GM19239 (cell line): ENCODE results near the gene LRRIQ3.
"Not testable (repeated sequence)": the region's sequence is repeated elsewhere in the genome, so short reads cannot be mapped to it uniquely, and the experiment has no call there.

Experiments used
- DNase-seq: peaks from one replicate; pipeline ENCODE4 v3.0.0; 2011; ENCODE audit warnings: low spot score; ENCODE audit not compliant: insufficient read length
- FAIRE-seq: peaks from 2 replicates; lab custom pipeline; 2011; peaks lifted over from hg19 to GRCh38; lab: Jason Lieb, UNC

LRRIQ3 gene

GRCh38 chr1:74117370-74117769, 80.6 kb downstream of the LRRIQ3 start:
- not testable (repeated sequence) for DNase-seq, FAIRE-seq

- DNase-seq: no peak
- FAIRE-seq: no peak
Observed at GRCh38 chr1:74113333-74113732, 84.6 kb downstream of the LRRIQ3 start.

GRCh38 chr1:74107394-74107793, 90.6 kb downstream of the LRRIQ3 start:
- no peak for FAIRE-seq

DNA sequence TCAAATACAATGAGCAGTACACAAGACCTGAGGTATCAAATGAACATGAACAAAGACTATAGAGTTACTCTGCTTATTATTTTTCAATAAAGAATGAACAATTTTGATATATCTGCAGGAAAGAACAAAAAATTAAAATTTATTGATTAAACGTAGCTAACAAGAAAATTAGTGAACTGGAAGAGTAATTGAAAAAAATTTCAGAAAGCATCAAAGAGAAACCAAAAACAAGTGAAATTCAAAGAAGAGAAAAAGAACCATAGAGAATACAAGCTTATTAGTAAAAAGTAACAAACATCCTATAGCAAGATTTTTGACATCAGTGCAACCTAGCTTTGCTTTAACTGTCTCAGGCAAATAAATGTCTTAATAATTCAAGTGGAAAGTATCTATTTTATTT, 106.6 kb downstream of the LRRIQ3 start:
- FAIRE-seq (no peak), DNase-seq (no peak)

More at GRCh38 chr1:74107394-74107793, 90.6 kb downstream of the LRRIQ3 start:
- no peak for DNase-seq

DNA sequence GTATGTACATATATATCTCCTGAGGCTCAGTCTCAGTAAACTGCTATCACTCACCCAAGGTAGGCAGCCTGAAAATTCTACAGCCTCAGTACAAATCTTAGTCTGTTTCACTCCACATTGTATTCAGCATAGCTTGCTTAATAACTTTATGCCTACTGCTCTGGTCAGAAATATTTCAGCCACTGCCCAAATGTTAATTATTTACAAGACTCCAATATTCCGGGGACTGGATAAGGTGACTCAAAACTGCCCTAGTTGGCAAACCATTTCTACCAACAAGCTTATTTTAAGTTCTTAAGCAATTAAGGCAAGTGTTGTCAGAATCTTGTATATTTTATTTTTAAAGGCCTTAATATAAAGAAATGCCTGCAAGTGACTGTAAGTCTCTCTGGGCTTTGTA, 114.8 kb downstream of the LRRIQ3 start:
- DNase-seq: no peak
- FAIRE-seq: no peak

GRCh38 chr1:74065081-74065480, 132.9 kb downstream of the LRRIQ3 start:
- DNase-seq (no peak), FAIRE-seq (no peak)

DNA sequence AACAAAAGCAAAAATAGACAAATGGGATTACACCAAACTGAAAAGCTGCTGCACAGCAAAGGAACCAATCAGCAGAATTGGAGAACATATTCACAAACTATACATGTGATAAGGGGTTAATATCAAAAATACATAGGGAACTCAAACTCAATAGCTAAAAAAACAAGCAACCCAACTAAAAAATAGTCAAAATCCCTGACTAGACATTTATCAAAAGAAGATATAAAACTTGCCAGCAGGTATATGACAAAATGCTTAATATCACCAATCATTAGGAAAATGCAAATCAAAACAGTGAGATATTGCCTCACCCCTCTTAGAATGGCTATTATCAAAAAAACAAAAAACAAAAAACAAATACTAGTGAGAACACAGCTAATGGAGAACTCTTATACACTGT, 140.3 kb downstream of the LRRIQ3 start:
- DNase-seq (no peak), FAIRE-seq (no peak)

DNA sequence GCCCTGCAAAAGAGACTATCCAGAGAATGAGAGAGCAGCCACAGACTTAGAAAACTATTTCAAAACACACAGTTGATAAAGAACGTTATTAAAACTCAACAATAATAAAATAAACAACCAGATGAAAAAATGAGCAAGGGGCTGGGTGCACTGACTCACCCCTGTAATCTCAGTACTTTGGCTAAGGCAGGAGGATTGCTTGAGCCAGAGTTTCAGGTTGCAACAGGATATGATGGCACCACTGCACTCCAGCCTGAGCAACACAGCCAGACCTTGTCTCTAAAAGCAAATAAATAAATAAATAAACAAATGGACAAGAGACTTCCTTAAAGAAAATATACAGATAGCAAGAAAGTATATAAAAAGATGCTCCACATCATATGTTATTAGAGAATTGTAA, 144.6 kb downstream of the LRRIQ3 start:
- FAIRE-seq: no peak
- DNase-seq: no peak

DNA sequence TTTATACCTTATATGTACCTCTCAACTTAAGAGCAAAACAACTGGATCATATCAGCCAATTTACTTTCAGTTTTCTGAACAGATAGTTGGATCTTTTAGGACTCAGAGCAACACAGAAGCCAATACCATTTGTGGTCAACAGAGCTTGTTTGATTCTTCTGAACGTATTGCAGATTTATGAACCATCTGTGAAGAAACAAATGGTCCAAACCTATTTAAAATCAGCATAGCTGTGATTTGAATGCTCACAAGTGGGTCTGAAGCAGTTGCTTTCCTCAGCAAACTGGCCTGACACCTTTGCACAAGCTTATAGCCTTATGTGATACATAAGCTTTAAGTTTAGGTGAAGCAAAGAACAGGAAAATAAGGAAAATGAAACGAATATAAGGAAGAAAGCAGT, 147.6 kb downstream of the LRRIQ3 start:
- DNase-seq: no peak
- FAIRE-seq: no peak

DNA sequence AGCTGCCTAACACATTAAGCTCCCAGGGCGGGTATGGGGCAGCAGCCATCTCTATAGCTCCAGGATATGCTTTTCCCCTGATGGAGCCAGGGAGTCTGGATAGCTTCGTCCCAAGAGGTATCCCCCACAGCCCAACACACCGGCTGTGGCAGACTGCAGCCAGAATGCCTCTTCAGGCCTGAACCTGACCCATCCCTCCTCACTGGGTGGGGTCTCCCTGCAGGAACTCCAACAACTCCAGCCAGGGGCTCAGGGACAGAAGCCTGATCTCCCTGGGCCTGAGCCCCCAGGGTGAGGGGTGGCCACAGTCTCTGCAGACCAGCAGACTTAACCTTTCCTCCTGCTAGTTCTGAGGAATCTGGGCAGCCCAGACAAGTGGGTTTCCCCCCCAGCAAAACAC, 159.9 kb downstream of the LRRIQ3 start:
- no peak for DNase-seq
- FAIRE-seq: no peak

DNA sequence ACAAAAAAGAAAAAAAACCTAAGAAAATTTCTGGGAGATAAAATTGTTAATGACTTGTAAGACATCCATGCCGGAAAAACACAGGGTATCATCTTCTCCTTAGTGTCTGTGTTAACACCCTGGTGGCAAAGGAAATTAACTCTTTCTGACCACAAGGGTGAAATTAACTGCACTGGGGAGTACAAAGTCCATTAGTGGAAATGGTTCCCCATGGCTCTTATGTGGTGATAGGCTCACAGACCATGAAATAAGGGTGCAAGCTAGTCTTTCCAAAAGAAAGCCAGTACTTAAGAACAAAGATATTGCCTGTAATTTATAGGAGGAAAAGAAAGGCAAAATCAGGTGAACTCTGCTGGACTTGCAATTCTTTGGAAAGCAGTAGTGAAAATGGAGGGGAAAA, 185.4 kb downstream of the LRRIQ3 start:
- DNase-seq: no peak
- FAIRE-seq: no peak

- no peak for FAIRE-seq
- no peak for DNase-seq
Observed at GRCh38 chr1:74011736-74012135, 186.2 kb downstream of the LRRIQ3 start.

DNA sequence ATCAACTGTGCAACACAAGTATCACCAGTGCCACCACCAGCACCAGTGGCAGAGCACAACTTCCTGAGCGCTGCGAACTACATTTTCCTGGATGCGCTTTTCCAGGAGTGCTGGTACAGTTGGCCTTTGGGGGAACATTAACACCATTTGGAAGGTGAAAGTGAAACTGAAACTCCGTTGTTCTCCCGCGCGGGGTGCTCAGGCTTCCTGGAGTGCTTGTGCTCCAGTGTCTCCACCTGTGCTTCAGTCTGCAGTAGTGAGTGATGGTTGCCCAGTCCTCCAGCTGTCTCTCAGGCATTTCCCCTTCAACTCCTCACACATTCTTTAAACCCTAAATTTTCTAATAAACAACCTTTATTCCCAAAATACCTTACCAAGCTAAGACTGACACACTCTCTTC, 187.8 kb downstream of the LRRIQ3 start:
- DNase-seq: no peak
- no peak for FAIRE-seq

DNA sequence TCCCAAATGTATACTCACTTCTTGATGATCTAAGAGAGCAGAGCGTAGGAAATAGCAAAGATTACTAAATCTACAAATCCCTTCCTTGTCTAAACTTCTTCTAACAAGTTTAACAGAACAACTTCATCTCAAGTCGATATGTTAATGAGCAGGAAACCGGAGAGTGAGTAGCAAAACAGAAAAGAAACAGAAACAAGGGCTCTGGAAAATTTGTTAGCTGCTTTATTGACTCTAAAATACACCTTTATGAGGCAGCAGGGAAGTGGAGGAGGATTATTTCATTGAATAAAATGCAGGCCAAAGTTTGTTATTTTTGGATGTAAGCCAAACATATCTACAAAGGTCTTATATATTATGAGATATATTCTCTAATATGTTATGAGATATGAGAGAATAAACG, 192.4 kb downstream of the LRRIQ3 start:
- DNase-seq (no peak), FAIRE-seq (no peak)

DNA sequence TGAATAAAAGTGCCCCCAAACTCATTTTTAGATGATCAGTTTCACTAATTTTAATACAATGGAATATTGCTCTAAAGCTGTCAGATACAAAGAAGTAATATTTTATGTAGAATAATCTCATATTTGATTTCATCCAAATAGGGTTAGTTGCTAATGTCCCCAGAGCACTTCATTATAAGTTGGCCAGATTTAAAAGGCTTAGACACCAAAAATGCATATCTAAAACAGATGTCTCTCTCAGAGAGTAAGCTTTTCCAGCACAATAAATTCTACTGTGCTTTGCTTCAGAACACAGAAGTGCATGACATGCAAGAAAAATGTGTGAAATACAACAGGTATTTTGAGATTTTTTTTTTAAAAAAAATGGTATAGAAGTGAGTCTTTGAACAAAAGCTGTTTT, 194.2 kb downstream of the LRRIQ3 start:
- no peak for DNase-seq
- no peak for FAIRE-seq

- DNase-seq: peak; percentile 2
- FAIRE-seq: peak; percentile 33
Observed at GRCh38 chr1:73998348-73998959, 199.5 kb downstream of the LRRIQ3 start.

DNA sequence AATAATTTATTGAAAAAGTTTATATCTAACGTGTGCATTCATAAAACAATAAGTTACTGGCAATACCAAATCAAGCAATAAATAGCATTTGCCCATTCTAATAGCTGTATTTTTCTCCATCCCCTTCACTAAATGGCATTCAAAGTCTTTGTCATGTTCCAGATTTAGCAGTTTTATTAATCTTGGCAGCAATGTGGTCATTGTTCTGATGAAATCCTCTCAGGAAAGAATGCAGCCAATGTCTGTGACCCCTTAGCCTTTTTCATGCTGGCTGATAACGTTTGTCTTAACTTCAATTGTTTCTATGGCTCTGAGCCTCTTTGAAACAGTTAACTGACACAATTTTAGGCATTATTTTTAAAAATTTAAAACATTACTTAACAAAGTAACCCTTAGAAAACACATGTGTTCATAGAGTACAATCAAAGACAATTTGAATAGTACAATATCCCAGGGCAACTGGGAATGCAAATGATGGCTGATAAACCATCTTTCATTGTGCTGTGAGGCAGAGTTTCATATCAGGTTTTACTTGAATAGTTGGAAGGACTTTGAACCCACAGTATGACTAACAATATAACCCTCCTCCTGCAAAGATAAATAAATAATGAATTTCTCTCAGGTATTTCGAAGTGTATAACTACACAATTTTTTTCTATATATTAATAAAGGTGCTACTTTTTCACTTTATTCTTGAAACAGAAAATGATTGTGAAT, 217.5 kb downstream of the LRRIQ3 start:
- FAIRE-seq (no peak), DNase-seq (no peak)

DNA sequence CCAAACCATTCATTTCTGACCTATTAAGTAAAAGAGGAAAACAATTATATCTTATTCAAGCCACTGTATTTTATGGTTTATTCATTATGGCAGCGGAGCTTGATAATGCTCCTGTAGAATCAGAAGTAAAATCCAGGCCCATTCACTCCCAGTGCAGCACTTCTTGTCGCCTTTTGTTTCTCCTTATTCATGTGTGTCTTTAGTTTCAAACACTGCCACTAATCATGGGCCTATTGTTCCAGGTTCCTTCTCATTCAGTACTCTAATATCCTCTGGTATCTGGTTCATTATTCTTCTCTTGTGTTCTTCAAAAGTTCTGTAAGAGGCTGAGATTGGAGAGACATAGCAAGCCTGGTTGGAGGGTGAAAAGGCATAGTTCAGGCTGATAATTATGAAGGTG, 218.3 kb downstream of the LRRIQ3 start:
- FAIRE-seq (no peak), DNase-seq (no peak)

- DNase-seq (no peak), FAIRE-seq (no peak)
Observed at GRCh38 chr1:73978964-73979363, 219.0 kb downstream of the LRRIQ3 start.
